ENCODE measurements around the gene SLC16A3. TPM values are rescaled to one million over a fixed set of nuclear protein-coding genes. Genes with fewer than 3 reads are reported as not detected.

SLC16A3 gene
- total RNA-seq, 1 donor from 2014 or later = 170 TPM

GRCh38 chr17:82280537-82280936 is 51.7 kb downstream of the SLC16A3 start:
- DNase-seq (ENCODE audit: extremely low read depth, low read depth, low spot score) = no peak

GRCh38 chr17:82281076-82281475 is 52.2 kb downstream of the SLC16A3 start:
- no peak for DNase-seq (ENCODE audit: extremely low read depth, low read depth, low spot score)

GRCh38 chr17:82281502-82282238 is 52.8 kb downstream of the SLC16A3 start:
- no peak for DNase-seq (ENCODE audit: extremely low read depth, low read depth, low spot score)

GRCh38 chr17:82282239-82283207 is 53.7 kb downstream of the SLC16A3 start:
- no peak for DNase-seq (ENCODE audit: extremely low read depth, low read depth, low spot score)

DNA sequence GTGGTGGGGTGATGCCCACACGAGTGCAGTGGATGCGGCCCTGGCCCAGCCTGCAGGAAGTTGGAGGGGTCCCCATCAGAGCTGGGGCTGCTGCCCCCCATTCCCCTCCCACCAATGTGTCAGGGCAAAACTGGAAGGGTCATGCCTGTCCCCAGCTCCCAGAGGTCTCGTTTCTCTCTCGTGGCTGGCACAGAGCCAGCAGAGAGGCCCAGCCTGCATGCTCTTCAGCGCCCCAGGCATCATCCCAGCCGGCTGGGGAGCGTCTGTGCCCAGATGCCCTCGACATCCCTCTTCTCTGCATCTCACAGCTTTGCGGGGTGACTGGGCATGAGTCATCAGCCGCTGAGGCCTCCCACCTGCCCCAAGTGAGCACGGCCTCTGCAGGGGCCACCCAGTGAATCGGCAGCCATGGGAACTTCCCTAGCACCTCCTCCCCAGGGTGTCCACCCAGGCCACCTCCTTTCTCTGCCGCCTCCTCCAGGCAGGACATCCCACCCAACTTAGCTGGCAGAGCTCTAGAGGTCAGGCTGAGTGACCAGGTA is 54.4 kb downstream of the SLC16A3 start:
- no peak for DNase-seq (ENCODE audit: extremely low read depth, low read depth, low spot score)

DNA sequence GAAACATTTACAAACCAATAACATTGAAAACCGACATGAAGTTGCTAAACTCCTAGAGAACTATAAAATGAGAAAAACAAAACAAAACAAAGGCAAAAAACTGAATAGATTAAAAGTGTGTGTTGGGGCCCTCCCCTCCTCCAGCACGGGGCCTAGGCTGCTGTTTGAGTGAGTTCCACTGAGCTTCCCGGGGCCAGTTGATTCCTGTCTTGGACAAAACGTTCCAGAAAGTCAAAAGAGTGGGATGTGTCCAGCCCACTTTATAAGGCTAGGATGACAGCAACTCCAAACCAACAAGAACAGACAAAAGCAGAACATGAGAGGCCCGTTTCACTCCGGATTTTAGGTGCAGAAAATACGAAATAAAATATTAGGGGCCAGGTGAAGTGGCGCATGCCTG is 56.3 kb downstream of the SLC16A3 start:
- DNase-seq (ENCODE audit: extremely low read depth, low read depth, low spot score) = no peak

DNA sequence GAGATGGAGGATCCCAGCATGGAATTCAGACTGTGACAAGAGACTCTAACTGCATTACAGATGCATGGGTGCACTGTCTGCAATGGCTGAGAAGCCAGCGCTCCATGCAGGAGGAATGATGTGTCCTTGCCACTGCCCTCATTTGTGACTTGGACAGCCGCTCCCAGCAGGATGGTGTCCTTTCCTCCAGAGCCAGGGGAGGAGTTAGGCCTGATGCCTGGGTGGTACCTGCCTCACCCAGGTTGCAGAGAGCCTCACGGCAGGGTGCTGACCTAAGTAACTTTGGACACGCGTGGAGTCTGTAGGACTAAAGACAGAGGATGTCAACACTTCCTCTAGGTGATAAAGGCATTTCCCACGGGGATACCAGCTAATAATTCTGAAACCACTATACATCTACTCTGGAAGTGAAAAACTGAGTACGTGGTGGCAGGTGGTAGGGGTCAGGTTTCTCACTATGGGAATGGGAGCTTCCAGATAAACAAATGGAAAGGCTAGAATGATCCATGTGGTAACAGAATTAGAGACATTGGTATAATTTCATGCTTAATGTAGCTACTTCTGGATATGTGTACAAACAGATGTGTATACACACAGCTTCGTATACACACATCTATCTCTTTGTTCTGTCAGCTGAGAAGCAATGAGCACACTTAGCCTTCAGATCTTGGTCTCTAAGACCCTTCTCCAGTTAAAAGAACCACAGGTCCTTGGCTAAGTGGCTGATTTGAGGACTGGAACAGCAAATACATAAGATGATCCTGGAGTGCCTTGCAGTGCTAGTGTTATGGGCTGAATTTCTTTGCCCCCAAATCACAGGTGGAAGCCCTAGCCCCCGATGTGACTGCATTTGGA is 58.4 kb downstream of the SLC16A3 start:
- no peak for DNase-seq (ENCODE audit: extremely low read depth, low read depth, low spot score)

- peak; percentile 60 for DNase-seq (ENCODE audit: extremely low read depth, low read depth, low spot score)
These were observed 59.3 kb downstream of the SLC16A3 start for GRCh38 chr17:82287868-82288801.

Other genes with a start within 250 kb of the SLC16A3 start
- 51.6 and 74.3 TPM in 2 replicates for gene CENPX, start 206.2 kb upstream of the SLC16A3 start, total RNA-seq
- 12.8 and 24.9 TPM in 2 replicates for gene LRRC45, start 205.7 kb upstream of the SLC16A3 start, total RNA-seq
- 42.1 and 67.9 TPM in 2 replicates for gene RAC3, start 197.4 kb upstream of the SLC16A3 start, total RNA-seq
- gene DCXR, start 191.3 kb upstream of the SLC16A3 start, total RNA-seq = 61.0 and 67.6 TPM in 2 replicates
- 45.0 and 49.1 TPM in 2 replicates for gene RFNG, start 177.2 kb upstream of the SLC16A3 start, total RNA-seq
- 122 and 139 TPM in 2 replicates for gene GPS1, start 177.1 kb upstream of the SLC16A3 start, total RNA-seq
- gene DUS1L, start 163.2 kb upstream of the SLC16A3 start, total RNA-seq = 55.7 and 75.2 TPM in 2 replicates
- gene FASN, start 130.8 kb upstream of the SLC16A3 start, total RNA-seq = 165 and 201 TPM in 2 replicates
- 10.2 and 23.8 TPM in 2 replicates for gene CCDC57, start 16.2 kb upstream of the SLC16A3 start, total RNA-seq
- 84.6 and 88.0 TPM in 2 replicates for gene CSNK1D, start 44.7 kb downstream of the SLC16A3 start, total RNA-seq
- gene CD7, start 88.6 kb downstream of the SLC16A3 start, total RNA-seq = not detected in 2 replicates
- 1.1 and 2.7 TPM in 2 replicates for gene SECTM1, start 104.7 kb downstream of the SLC16A3 start, total RNA-seq
- gene TEX19, start 130.2 kb downstream of the SLC16A3 start, total RNA-seq = not detected in 2 replicates
- not detected in 2 replicates for gene UTS2R, start 142.7 kb downstream of the SLC16A3 start, total RNA-seq
- gene HEXD, start 189.3 kb downstream of the SLC16A3 start, total RNA-seq = 18.8 and 31.1 TPM in 2 replicates
- gene OGFOD3, start 189.5 kb downstream of the SLC16A3 start, total RNA-seq = 25.1 and 27.9 TPM in 2 replicates
- gene CYBC1, start 221.7 kb downstream of the SLC16A3 start, total RNA-seq = 56.0 and 76.7 TPM in 2 replicates
- 94.6 and 104 TPM in 2 replicates for gene NARF, start 229.7 kb downstream of the SLC16A3 start, total RNA-seq